Neural progenitor cell (in vitro differentiated cells): ENCODE results near the gene BCR. TPM values are rescaled to one million over a fixed set of nuclear protein-coding genes. Genes with fewer than 3 reads are reported as not detected.

Experiments
- DNase-seq: peaks from one replicate; pipeline ENCODE4 v3.0.0-alpha.2; 2016; ENCODE audit warnings: low spot score
- H2AFZ ChIP-seq: fragments of 200-600 bp; sonication (generic); replicated peaks from 2 replicates; pipeline ENCODE4 v1.6.1; 2016; ENCODE audit warnings: antibody characterized with exemption
- H3F3A ChIP-seq: fragments of 200-600 bp; sonication (generic); 2 replicates; pipeline ENCODE4 v1.6.1; 2016; ENCODE audit warnings: antibody characterized with exemption, low read depth
- H3K27ac ChIP-seq: fragments of 200-600 bp; sonication (generic); 2 replicates; pipeline ENCODE4 v1.5.1; 2016; ENCODE audit warnings: mild to moderate bottlenecking
- H3K27me3 ChIP-seq: fragments of 200-600 bp; sonication (generic); 2 replicates; pipeline ENCODE4 v1.6.1; 2016; ENCODE audit warnings: mild to moderate bottlenecking, moderate library complexity
- H3K36me3 ChIP-seq: fragments of 200-600 bp; sonication (generic); 2 replicates; pipeline ENCODE4 v1.5.1; 2016
- H3K4me1 ChIP-seq: fragments of 200-600 bp; sonication (generic); 2 replicates; pipeline ENCODE4 v1.6.1; 2016; ENCODE audit warnings: mixed run types
- H3K4me2 ChIP-seq: fragments of 200-600 bp; sonication (generic); 2 replicates; pipeline ENCODE4 v1.6.1; 2016
- H3K4me3 ChIP-seq: fragments of 200-600 bp; sonication (generic); 2 replicates; pipeline ENCODE4 v1.5.1; 2016
- H3K79me2 ChIP-seq: fragments of 200-600 bp; sonication (generic); 2 replicates; pipeline ENCODE4 v1.6.1; 2016; ENCODE audit warnings: low read depth
- H3K9ac ChIP-seq: fragments of 200-600 bp; sonication (generic); 2 replicates; pipeline ENCODE4 v1.6.1; 2016
- H3K9me3 ChIP-seq: fragments of 200-600 bp; sonication (generic); 2 replicates; pipeline ENCODE4 v1.5.1; 2016; ENCODE audit warnings: low read depth
- H4K20me1 ChIP-seq: fragments of 200-600 bp; sonication (generic); 2 replicates; pipeline ENCODE4 v1.6.1; 2016; ENCODE audit warnings: low read depth
- H3K27ac Mint-ChIP-seq: 3 replicates; pipeline ENCODE4 v1.8.0; 2021; ENCODE audit warnings: mixed read lengths
- H3K27me3 Mint-ChIP-seq: 2 replicates; pipeline ENCODE4 v1.8.0; 2022; ENCODE audit warnings: low read depth, mild to moderate bottlenecking, inconsistent platforms, moderate library complexity, mixed read lengths; ENCODE audit not compliant: insufficient read depth
- H3K36me3 Mint-ChIP-seq: 3 replicates; pipeline ENCODE4 v1.8.0; 2021; ENCODE audit warnings: mixed read lengths
- H3K4me1 Mint-ChIP-seq: 3 replicates; pipeline ENCODE4 v1.8.0; 2021; ENCODE audit warnings: mixed read lengths
- H3K4me3 Mint-ChIP-seq: 3 replicates; pipeline ENCODE4 v1.8.0; 2021; ENCODE audit warnings: mild to moderate bottlenecking, moderate library complexity, mixed read lengths
- H3K9me3 Mint-ChIP-seq: 3 replicates; pipeline ENCODE4 v1.8.0; 2020; ENCODE audit warnings: mixed read lengths
- EZH2 ChIP-seq: fragments of 200-600 bp; sonication (generic); IDR thresholded peaks from 2 replicates; pipeline ENCODE4 v1.6.1; 2017; ENCODE audit warnings: antibody characterized with exemption, mild to moderate bottlenecking, moderate library complexity
- EZH2phosphoT487 ChIP-seq: fragments of 200-600 bp; sonication (generic); IDR thresholded peaks from 2 replicates; pipeline ENCODE4 v1.6.1; 2017; ENCODE audit warnings: antibody characterized with exemption
- total RNA-seq: library from RNA; depleted of rRNA; stranded (reverse); fragments of >200 nt; gene quantifications from 2 replicates; pipeline ENCODE4 v1.2.3, GENCODE V29; 2015; ENCODE audit warnings: low replicate concordance
- TF ChIP-seq, protein P1 (sequence below): fragments of 200-600 bp; sonication (generic); IDR thresholded peaks from 2 replicates; pipeline ENCODE4 v1.5.1; 2017; ENCODE audit warnings: antibody characterized with exemption, mild to moderate bottlenecking

The BCR gene
- total RNA-seq, 1 donor from 2014 or later: 35.5 TPM

DNA sequence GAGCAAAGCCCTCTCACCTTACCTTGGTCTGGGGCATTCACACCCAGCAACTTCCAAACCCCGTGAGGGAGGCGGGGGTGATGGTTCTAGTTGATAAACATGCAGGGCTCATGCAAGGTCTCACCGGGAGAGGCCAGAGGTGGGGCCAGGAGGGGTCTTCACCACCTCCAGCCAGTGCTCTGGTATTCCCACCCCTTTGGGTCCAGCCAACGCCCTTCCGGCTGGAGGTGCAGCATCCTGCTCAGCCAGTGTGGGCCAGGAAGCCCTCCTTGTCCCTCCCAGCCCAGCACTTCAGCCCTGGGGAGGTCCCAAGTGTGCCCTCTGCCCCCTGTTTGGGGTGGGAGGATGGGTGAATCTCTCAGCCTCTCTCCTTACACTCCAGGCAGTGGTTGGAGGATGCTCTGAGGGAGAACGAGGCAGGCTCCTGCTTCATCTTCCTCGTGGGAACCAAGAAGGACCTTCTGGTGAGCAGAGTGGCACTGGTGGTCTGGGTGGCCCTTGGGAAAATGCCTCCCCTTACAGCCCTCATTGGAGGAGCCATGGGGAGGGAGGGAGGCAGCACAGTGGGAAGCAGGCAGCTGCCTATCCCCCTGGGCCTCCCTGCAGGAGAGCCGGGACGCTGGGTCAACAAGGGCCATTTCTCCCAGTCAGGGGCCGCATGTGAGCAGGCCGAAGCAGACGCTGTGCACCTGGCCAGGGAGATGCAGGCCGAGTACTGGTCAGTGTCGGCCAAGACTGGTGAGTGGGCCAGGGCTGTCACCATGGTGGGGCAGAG lies 21.6 kb upstream of the BCR start:
- no peaks in the 10 kb centered on the region for H4K20me1 ChIP-seq
- no peak overlapping the region for H2AFZ ChIP-seq
- H3K27me3 Mint-ChIP-seq: no peaks in the 10 kb centered on the region
- DNase-seq: no peak
- no peak overlapping the region for H3K27ac ChIP-seq
- H3K36me3 Mint-ChIP-seq: peaks cover 10% of the 10 kb centered on the region
- H3K4me1 Mint-ChIP-seq: peaks cover 5% of the 10 kb centered on the region
- TF ChIP-seq, protein P1, sequence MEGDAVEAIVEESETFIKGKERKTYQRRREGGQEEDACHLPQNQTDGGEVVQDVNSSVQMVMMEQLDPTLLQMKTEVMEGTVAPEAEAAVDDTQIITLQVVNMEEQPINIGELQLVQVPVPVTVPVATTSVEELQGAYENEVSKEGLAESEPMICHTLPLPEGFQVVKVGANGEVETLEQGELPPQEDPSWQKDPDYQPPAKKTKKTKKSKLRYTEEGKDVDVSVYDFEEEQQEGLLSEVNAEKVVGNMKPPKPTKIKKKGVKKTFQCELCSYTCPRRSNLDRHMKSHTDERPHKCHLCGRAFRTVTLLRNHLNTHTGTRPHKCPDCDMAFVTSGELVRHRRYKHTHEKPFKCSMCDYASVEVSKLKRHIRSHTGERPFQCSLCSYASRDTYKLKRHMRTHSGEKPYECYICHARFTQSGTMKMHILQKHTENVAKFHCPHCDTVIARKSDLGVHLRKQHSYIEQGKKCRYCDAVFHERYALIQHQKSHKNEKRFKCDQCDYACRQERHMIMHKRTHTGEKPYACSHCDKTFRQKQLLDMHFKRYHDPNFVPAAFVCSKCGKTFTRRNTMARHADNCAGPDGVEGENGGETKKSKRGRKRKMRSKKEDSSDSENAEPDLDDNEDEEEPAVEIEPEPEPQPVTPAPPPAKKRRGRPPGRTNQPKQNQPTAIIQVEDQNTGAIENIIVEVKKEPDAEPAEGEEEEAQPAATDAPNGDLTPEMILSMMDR: no peak
- no peak for TF ChIP-seq EZH2phosphoT487
- TF ChIP-seq EZH2: no peak
- H3K9ac ChIP-seq: no peak overlapping the region
- no peaks in the 10 kb centered on the region for H3K79me2 ChIP-seq
- H3K36me3 ChIP-seq: no peaks in the 10 kb centered on the region
- no peak overlapping the region for H3K4me3 Mint-ChIP-seq
- peaks cover 11% of the 10 kb centered on the region for H3K4me1 ChIP-seq
- H3K27me3 ChIP-seq: no peaks in the 10 kb centered on the region
- no peak overlapping the region for H3K4me3 ChIP-seq
- H3K9me3 ChIP-seq: no peaks in the 10 kb centered on the region
- H3K9me3 Mint-ChIP-seq: no peaks in the 10 kb centered on the region
- H3F3A ChIP-seq: no peaks in the 10 kb centered on the region
- no peak overlapping the region for H3K4me2 ChIP-seq
- H3K27ac Mint-ChIP-seq: no peak overlapping the region

DNA sequence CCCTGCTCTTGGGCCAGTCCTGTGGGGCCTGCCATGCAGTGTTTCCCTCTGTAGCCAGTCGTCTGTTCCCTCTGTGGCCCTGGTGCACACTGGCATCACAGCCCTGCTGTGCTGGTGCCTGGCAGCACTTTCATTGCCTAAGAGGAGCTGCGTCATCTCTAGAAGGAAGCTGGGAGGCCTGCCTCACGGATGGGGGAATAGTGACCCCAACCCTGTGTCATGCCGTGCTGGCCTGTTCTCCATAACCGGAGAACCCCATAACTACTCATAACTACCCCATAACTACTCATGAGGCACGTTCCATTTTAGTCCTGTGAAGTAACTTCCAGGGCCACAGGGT lies 21.0 kb upstream of the BCR start:
- H3K27me3 ChIP-seq: no peaks in the 10 kb centered on the region
- H3K9ac ChIP-seq: no peak overlapping the region
- Mint-ChIP-seq H3K9me3 (no peaks in the 10 kb centered on the region), H3K4me1 (peaks cover 8% of the 10 kb centered on the region), H3K27me3 (peaks cover 2% of the 10 kb centered on the region), H3K36me3 (peaks cover 7% of the 10 kb centered on the region), H3K27ac (no peak overlapping the region), H3K4me3 (no peak overlapping the region)
- no peaks in the 10 kb centered on the region for H3K79me2 ChIP-seq
- no peak overlapping the region for H3K4me2 ChIP-seq
- H3K4me3 ChIP-seq: no peak overlapping the region
- no peaks in the 10 kb centered on the region for H4K20me1 ChIP-seq
- H3K9me3 ChIP-seq: no peaks in the 10 kb centered on the region
- peaks cover 7% of the 10 kb centered on the region for H3K4me1 ChIP-seq
- no peak overlapping the region for H2AFZ ChIP-seq
- H3K27ac ChIP-seq: no peak overlapping the region
- no peak for TF ChIP-seq EZH2
- TF ChIP-seq, protein P1: no peak
- TF ChIP-seq EZH2phosphoT487: no peak
- no peak for DNase-seq
- H3F3A ChIP-seq: no peaks in the 10 kb centered on the region
- H3K36me3 ChIP-seq: no peaks in the 10 kb centered on the region

DNA sequence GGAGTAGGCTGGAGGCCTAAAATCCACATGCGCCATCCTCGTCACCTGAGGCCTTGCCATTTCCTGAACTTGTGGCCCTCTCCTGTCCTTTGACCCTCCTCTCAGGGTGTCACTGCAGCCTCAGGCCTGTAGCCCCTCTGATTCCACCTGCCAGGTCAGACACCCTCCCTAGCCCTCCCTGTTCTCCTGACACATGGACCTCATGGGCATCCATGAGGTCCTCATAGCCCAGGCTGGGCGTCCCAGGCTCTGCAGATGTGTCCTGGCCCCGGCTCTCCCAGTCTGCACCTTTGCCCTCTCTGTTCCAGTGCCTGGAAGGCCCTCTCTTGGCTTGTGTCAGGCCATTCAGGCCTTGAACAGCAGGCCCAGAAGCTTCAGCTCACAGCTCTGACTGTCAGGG lies 19.3 kb upstream of the BCR start:
- no peak overlapping the region for H3K9ac ChIP-seq
- Mint-ChIP-seq H3K4me1 (peaks cover 14% of the 10 kb centered on the region), H3K4me3 (no peak overlapping the region), H3K36me3 (no peaks in the 10 kb centered on the region), H3K9me3 (no peaks in the 10 kb centered on the region), H3K27ac (no peak overlapping the region), H3K27me3 (peaks cover 2% of the 10 kb centered on the region)
- H3K79me2 ChIP-seq: no peaks in the 10 kb centered on the region
- no peaks in the 10 kb centered on the region for H3K27me3 ChIP-seq
- no peak for DNase-seq
- H3F3A ChIP-seq: no peaks in the 10 kb centered on the region
- H3K36me3 ChIP-seq: no peaks in the 10 kb centered on the region
- no peaks in the 10 kb centered on the region for H3K9me3 ChIP-seq
- no peak overlapping the region for H3K27ac ChIP-seq
- no peak overlapping the region for H2AFZ ChIP-seq
- no peaks in the 10 kb centered on the region for H4K20me1 ChIP-seq
- no peak overlapping the region for H3K4me2 ChIP-seq
- no peak overlapping the region for H3K4me3 ChIP-seq
- TF ChIP-seq EZH2 (no peak), EZH2phosphoT487 (no peak)
- TF ChIP-seq, protein P1: no peak
- H3K4me1 ChIP-seq: peaks cover 5% of the 10 kb centered on the region
